Head of caudate nucleus (tissue), 42 donors: ENCODE measurements around the gene CACNG4.

ENCODE experiments used
- DNase-seq, 42 donors: peaks; one replicate each; pipeline versions ENCODE4 v3.0.0 to v3.0.0-alpha.2; 2020 to 2021; ENCODE audit warnings: mixed read lengths in 7 of 42
- intact Hi-C: fragments of 100-400 bp; cut with DNase I; formaldehyde crosslinking; loops from one replicate; pipeline ENCODE4 v1.15.0; 2022

CACNG4 gene

DNA sequence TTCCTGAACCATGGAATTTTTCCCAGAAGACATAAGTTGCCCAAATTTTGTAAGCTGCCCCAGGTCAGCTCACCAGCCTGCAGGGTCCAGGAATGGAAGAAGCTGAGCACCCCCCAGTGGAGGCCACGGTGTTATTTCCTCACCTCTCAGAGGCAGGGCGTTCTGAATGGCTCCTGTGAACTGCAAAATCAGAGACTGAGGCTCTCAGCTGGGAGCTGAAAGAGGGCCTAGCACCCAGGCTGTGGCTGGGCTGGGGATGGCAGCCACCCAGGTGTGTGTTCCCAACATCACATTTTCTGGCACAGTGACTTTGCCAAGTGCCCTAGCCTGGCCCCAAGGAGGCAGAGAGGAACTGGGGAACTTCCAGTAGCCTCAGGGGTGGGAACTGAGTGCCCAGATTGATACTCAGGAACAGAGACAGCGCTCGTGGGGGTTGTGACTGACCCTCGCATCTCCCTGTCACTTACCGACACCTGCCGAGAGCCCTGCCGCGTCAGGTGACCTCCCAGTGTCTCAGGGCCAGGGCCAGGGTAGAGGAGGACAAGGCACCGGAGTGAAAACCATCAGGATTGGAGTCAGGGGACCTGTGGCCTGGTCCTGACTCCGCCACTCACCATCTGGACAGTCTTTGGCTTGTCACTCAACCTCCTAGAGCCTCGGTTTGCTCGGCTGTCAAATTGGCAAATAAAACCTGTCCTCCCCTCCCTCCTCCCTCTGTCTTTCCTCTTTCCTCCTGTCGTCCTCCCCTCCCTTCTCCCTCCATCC is 11.3 kb downstream of the CACNG4 start:
- intact Hi-C loops, result no loop called here
- peak in 10 of 42 donors; percentile 20 to 60 (median 48) for DNase-seq

DNA sequence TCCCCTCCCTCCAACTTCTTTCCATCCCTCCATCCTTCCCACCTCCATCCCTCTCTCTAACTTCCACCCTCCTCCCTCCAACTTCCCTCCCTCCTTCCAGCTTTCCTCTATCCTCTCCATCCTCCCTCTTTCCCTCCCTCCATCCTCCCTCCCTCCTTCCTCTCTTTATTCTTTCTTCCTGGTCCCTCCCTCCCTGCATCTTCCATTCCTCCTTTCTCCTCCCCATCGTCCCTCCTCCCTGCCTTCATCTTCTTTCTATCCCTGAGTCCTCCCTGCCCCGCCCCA is 11.8 kb downstream of the CACNG4 start:
- no peak for DNase-seq
- intact Hi-C loops, result no loop called here

- intact Hi-C loops, result no loop called here
- DNase-seq, result peak in 3 of 42 donors; percentile 35 to 49 (median 47)
These were observed 12.3 kb downstream of the CACNG4 start for GRCh38 chr17:66976781-66977201.

- intact Hi-C loops, result no loop called here
- DNase-seq, result peak in 10 of 42 donors; percentile 24 to 59 (median 37)
These were observed 14.1 kb downstream of the CACNG4 start for GRCh38 chr17:66978514-66979061.

DNA sequence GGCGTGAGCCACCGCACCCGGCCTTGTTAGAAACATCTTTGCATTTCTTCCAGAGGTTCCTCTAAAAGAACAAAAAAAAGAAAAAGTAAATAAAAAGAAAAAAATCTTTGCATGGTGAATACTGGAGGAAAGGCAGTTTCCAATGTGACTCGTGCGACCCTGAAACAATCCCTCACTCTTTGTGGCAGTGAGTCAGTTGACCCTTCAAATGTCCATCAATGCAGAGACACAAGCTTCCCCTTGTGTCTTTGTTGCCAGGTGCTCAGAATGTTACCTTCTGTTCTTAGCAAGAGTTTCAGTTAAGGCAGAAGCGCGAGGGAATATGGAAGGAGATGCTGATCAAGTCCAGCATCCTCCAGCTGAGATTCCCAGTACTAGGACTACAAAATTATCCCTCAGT is 16.4 kb downstream of the CACNG4 start:
- no peak for DNase-seq
- intact Hi-C loops, result no loop called here

DNA sequence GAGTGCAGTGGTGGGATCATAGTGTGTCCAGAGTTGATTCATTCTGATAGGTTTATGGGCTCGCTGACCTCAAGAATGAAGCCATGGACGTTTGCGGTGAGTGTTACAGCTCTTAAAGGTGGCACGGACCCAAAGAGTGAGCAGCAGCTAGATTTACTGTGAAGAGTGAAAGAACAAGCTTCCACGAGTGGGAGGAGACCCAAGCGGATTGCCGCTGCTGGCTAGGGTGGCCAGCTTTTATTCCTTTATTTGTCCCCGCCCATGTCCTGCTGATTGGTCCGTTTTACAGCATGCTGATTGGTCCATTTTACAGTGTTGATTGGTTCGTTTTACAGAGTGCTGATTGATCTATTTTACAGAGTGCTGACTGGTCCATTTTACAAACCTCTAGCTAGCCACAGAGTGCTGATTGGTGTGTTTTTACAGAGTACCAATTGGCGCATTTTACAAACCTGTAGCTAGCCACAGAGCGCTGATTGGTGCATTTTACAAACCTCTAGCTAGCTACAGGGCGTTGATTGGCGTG is 17.5 kb downstream of the CACNG4 start:
- no peak for DNase-seq
- intact Hi-C loops, result no loop called here

- DNase-seq, result peak in 36 of 42 donors; percentile 42 to 86 (median 66)
- intact Hi-C loops, result no loop called here
These were observed 19.0 kb downstream of the CACNG4 start for GRCh38 chr17:66983414-66984021.

DNA sequence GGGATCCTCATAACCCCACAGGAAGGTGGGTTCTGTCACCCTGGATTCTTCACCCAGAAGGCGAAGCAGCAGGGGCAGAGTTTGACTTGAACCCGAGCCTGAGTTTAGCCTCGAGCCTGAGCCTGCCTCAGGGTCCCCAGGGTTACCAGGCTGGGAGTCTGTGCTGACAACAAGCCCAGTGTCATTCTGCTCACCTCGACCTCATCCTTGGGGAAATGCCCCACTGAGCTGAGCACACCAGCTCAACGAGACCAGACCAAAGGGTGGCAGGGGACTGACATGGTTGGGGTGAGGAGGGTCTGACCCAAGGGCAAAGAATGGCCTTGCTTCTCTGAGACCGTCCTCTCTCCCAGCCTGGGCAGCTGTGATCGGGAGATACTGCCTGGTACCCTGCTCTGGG is 20.2 kb downstream of the CACNG4 start:
- DNase-seq, result no peak
- intact Hi-C loops, result no loop called here

- intact Hi-C loops, result no loop called here
- no peak for DNase-seq
These were observed 21.1 kb downstream of the CACNG4 start for GRCh38 chr17:66985338-66986237.

DNA sequence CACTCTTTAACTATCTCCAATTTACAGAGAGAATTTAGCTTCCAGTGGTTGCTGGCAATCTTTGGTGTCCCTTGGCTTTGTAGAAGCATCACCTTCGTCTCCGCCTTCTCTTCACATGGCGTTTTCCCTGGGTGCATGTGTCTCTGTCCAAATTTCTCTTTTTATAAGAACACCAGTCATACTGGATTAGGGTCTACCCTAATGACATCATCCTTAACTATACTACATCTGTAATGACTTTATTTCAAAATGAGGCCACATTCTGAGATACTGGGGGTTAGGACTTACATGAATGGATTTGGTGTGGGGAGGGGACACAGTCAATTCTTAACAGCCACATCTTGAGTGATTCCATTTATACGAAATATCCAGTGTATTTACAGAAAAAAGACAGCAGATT is 22.2 kb downstream of the CACNG4 start:
- no peak for DNase-seq
- intact Hi-C loops, result no loop called here

DNA sequence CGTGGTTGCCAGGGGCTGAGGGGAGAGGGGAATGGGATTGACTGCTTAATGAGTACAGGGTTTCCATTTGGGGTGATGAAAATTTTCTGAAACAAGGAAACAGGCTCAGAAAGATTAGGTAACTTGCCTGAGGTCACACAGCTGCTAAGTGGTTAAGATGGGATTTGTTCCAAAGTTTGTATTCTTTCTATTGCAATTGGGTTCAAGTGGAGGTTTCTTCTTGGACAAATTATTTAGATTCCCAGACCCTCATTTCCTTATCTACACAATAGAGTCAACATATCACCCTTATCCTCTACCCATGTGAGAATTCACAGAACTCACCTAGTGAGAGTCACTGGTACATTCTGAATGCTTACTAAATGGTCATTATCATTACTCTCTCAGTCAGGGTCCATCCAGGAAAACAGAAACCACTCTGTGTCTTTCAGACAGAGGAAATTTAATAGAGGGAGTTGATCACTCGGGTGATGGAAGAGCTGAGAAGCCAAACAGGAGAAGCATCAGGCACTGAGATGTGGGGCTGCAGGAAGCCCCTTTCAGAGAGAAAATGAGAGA is 22.6 kb downstream of the CACNG4 start:
- intact Hi-C loops, result no loop called here
- DNase-seq, result no peak

GRCh38 chr17:66988069-66988798 is 23.7 kb downstream of the CACNG4 start:
- DNase-seq, result no peak
- intact Hi-C loops, result no loop called here

DNA sequence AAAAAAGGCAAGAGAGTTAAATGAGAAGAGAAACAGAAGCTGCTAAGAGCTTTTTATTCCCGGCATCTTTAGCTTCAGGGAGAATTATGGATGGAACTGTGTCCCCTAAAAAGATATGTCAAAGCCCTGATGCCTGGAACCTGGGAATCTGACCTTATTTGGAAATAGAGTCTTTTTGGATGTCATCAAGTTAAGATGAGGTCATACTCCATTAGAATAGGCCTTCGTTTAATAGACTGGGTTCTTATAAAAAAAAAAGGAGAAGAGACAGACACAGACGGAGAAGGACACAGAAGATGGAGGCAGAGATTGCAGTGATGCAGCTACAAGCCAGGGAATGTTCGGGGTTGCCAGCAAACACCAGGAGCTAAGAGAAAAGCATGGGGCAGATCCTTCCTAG is 24.6 kb downstream of the CACNG4 start:
- intact Hi-C loops, result no loop called here
- DNase-seq, result no peak

GRCh38 chr17:66989579-66989978 is 25.1 kb downstream of the CACNG4 start:
- intact Hi-C loops, result no loop called here
- DNase-seq, result peak in 20 of 42 donors; percentile 24 to 78 (median 54)

DNA sequence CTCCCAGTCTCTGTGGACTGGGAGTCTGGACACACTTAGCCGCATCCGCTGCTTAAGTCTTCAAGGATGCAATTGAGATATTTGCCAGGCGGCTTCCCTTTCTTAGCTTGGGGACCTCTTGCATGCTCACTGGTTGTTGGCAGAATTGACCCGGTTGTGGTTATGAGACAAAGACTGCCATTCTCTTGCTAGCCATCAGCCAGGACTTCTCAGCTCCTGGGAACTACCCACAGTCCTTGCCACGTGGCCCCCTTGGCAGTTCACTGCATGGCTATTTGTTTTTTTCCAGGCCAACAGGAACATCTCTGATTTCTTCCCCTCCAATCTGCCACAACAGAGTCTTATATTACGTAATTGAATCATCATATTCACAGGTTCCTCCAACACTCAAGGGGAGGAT is 25.5 kb downstream of the CACNG4 start:
- DNase-seq, result peak in 13 of 42 donors; percentile 24 to 54 (median 44)
- intact Hi-C loops, result no loop called here

GRCh38 chr17:66992911-66993442 is 28.5 kb downstream of the CACNG4 start:
- intact Hi-C loops, result no loop called here
- DNase-seq, result no peak

GRCh38 chr17:66994361-66994760 is 29.9 kb downstream of the CACNG4 start:
- intact Hi-C loops, result no loop called here
- DNase-seq, result no peak

GRCh38 chr17:66994930-66995535 is 30.5 kb downstream of the CACNG4 start:
- intact Hi-C loops, result no loop called here

More at GRCh38 chr17:66994930-66995535, 30.5 kb downstream of the CACNG4 start:
- DNase-seq, result no peak
